ENCODE measurements around the gene NT5C3A. TPM values are rescaled to one million over a fixed set of nuclear protein-coding genes. Genes with fewer than 3 reads are reported as not detected.

Gene NT5C3A
- total and polyA plus RNA-seq, 2 of the 13 experiments (the other 11 are each of a cell fraction or from before 2014, with no cell fraction given), result 16.9 to 34.0 TPM

DNA sequence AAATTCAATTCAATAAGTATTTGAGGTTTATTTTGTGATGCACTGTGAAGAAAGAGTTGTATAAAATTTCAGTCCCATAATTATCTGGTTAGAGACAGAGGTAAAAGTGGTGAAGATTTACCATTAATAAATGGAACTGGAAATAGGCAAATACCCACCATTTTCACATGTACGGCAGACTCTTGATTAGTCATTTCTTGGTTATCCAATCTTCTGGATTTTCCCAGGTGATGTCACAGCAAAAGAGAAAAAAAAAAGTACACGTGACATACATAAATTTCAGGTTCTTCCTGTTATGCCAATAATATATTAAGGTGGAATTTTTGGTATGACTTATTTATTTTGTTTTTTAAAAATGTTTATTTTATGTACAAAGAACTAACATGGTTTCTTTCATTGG is 26.8 kb downstream of the NT5C3A start:
- POLR2A ChIA-PET, result interaction anchor here (1.1 kb wide), 1 partner anchor 27 kb away, joined by 3 read pairs; the partner anchor contains the start of gene NT5C3A
- TF ChIP-seq ZNF879 (CRISPR knock-in tag; IDR thresholded peaks at IDR 0.05), result no peak
- TF ChIP-seq FOXK2 (IDR thresholded peaks at IDR 0.05), result no peak
- no peak for TF ChIP-seq LCORL (IDR thresholded peaks at IDR 0.05)
- no peak for TF ChIP-seq LCORL (CRISPR knock-in tag; IDR thresholded peaks at IDR 0.05)
- TF ChIP-seq RORA (CRISPR knock-in tag; IDR thresholded peaks at IDR 0.05), result no peak
- TF ChIP-seq HOXD1 (CRISPR knock-in tag; IDR thresholded peaks at IDR 0.05), result no peak
- TF ChIP-seq ZNF530 (CRISPR knock-in tag; IDR thresholded peaks at IDR 0.05; ENCODE audit: low read depth), result no peak
- TF ChIP-seq, protein P1, sequence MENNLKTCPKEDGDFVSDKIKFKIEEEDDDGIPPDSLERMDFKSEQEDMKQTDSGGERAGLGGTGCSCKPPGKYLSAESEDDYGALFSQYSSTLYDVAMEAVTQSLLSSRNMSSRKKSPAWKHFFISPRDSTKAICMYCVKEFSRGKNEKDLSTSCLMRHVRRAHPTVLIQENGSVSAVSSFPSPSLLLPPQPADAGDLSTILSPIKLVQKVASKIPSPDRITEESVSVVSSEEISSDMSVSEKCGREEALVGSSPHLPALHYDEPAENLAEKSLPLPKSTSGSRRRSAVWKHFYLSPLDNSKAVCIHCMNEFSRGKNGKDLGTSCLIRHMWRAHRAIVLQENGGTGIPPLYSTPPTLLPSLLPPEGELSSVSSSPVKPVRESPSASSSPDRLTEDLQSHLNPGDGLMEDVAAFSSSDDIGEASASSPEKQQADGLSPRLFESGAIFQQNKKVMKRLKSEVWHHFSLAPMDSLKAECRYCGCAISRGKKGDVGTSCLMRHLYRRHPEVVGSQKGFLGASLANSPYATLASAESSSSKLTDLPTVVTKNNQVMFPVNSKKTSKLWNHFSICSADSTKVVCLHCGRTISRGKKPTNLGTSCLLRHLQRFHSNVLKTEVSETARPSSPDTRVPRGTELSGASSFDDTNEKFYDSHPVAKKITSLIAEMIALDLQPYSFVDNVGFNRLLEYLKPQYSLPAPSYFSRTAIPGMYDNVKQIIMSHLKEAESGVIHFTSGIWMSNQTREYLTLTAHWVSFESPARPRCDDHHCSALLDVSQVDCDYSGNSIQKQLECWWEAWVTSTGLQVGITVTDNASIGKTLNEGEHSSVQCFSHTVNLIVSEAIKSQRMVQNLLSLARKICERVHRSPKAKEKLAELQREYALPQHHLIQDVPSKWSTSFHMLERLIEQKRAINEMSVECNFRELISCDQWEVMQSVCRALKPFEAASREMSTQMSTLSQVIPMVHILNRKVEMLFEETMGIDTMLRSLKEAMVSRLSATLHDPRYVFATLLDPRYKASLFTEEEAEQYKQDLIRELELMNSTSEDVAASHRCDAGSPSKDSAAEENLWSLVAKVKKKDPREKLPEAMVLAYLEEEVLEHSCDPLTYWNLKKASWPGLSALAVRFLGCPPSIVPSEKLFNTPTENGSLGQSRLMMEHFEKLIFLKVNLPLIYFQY (CRISPR knock-in tag; IDR thresholded peaks at IDR 0.05; ENCODE audit: borderline replicate concordance), result no peak
- TF ChIP-seq, protein P2, sequence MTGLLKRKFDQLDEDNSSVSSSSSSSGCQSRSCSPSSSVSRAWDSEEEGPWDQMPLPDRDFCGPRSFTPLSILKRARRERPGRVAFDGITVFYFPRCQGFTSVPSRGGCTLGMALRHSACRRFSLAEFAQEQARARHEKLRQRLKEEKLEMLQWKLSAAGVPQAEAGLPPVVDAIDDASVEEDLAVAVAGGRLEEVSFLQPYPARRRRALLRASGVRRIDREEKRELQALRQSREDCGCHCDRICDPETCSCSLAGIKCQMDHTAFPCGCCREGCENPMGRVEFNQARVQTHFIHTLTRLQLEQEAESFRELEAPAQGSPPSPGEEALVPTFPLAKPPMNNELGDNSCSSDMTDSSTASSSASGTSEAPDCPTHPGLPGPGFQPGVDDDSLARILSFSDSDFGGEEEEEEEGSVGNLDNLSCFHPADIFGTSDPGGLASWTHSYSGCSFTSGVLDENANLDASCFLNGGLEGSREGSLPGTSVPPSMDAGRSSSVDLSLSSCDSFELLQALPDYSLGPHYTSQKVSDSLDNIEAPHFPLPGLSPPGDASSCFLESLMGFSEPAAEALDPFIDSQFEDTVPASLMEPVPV (CRISPR knock-in tag; IDR thresholded peaks at IDR 0.05), result no peak
- no peak for TF ChIP-seq MEIS2 (CRISPR knock-in tag; IDR thresholded peaks at IDR 0.05)
- TF ChIP-seq SETDB1 (CRISPR knock-in tag; IDR thresholded peaks at IDR 0.05; ENCODE audit: borderline replicate concordance), result no peak
- TF ChIP-seq, protein P3, sequence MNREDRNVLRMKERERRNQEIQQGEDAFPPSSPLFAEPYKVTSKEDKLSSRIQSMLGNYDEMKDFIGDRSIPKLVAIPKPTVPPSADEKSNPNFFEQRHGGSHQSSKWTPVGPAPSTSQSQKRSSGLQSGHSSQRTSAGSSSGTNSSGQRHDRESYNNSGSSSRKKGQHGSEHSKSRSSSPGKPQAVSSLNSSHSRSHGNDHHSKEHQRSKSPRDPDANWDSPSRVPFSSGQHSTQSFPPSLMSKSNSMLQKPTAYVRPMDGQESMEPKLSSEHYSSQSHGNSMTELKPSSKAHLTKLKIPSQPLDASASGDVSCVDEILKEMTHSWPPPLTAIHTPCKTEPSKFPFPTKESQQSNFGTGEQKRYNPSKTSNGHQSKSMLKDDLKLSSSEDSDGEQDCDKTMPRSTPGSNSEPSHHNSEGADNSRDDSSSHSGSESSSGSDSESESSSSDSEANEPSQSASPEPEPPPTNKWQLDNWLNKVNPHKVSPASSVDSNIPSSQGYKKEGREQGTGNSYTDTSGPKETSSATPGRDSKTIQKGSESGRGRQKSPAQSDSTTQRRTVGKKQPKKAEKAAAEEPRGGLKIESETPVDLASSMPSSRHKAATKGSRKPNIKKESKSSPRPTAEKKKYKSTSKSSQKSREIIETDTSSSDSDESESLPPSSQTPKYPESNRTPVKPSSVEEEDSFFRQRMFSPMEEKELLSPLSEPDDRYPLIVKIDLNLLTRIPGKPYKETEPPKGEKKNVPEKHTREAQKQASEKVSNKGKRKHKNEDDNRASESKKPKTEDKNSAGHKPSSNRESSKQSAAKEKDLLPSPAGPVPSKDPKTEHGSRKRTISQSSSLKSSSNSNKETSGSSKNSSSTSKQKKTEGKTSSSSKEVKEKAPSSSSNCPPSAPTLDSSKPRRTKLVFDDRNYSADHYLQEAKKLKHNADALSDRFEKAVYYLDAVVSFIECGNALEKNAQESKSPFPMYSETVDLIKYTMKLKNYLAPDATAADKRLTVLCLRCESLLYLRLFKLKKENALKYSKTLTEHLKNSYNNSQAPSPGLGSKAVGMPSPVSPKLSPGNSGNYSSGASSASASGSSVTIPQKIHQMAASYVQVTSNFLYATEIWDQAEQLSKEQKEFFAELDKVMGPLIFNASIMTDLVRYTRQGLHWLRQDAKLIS (CRISPR knock-in tag; IDR thresholded peaks at IDR 0.05), result no peak
- Histone ChIP-seq H3K4me3 (replicated peaks in 1 of 3; ENCODE audit: insufficient read depth in 1 of 3, low read depth in 2 of 3, low read length in 3 of 3) (no peak overlapping the region), H3K4me1 (ENCODE audit: insufficient read depth, low read length) (peaks cover 43% of the 10 kb centered on the region), H3K9me3 (ENCODE audit: low read length) (no peaks in the 10 kb centered on the region), H3K27ac (ENCODE audit: extremely low read length, insufficient read depth, low read length) (no peak overlapping the region), H3K79me2 (ENCODE audit: insufficient read depth, low read length) (peaks cover 63% of the 10 kb centered on the region), H3K9ac (ENCODE audit: insufficient read depth, low read depth, low read length) (no peak overlapping the region), H4K20me1 (ENCODE audit: insufficient read depth, low read length) (no peaks in the 10 kb centered on the region), H3K27me3 (ENCODE audit: control insufficient read depth in 1 of 2, insufficient read depth in 2 of 2, low read length in 2 of 2) (no peaks in the 10 kb centered on the region), H2AFZ (ENCODE audit: low read length) (no peak overlapping the region), H3K36me3 (replicated peaks in 1 of 2; ENCODE audit: control insufficient read depth in 1 of 2, insufficient read depth in 2 of 2, low read length in 2 of 2) (peaks cover 0 to 3% of the 10 kb centered on the region in 2 experiments; a peak in 1 of 5 replicates), H3K4me2 (ENCODE audit: low read depth, low read length) (no peak overlapping the region)
- in situ Hi-C loops (cut with HindIII; ENCODE audit: extremely low pct_ligation_motif_present, low pct_unique_long_range_greater_than_20kb), result no loop called here
- ATAC-seq, result no peak
- FAIRE-seq, result no peak
- intact Hi-C loops (cut with micrococcal nuclease; ENCODE audit: unreplicated experiment), result no loop called here
- no peak for DNase-seq (ENCODE audit: low spot score)
- 97% methylated on average over 2 of the region's 2 CpGs for WGBS (ENCODE audit: low lambda C conversion rate)
- CTCF ChIA-PET (ENCODE audit: low intra/inter-chr PET ratio, low total read pairs), result no interaction called here
- BruUV-seq (replicated peaks), result no TSS peak

Measured in HepG2 (cell line).